MM.1S (cell line): Measurements from ENCODE around the gene PSMD6.

Experiments
- EZH2 ChIP-seq: fragments of 300-600 bp; sonication (generic); optimal IDR thresholded peaks from 2 replicates; pipeline ENCODE3; 2017; ENCODE audit warnings: low read depth, mild to moderate bottlenecking, antibody characterized with exemption, low read length, mixed read lengths
- TF ChIP-seq, protein P1 (sequence below): fragments of 300-600 bp; sonication (generic); IDR thresholded peaks from 2 replicates; pipeline ENCODE4 v1.5.1; 2016; ENCODE audit warnings: antibody characterized with exemption, low read length, mixed read lengths

DNA sequence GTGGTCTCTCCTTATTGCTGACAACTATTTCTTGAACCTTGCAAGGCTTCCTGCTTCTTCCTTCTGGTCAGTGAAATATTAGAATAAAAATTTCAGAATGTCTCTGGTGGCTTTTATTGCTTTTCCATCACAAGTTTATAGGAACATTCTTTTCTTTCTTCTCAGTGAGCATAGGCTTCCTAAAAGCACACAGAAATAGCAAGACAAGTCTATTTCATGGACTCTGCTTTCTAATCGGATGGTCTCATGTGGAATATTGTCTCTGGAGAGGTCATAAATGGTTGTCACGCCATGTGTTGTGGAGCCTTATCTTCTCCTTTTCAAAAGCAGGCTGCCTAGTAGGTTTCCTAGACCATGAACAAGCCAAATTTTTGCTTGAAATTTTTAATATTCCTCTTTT lies 9.8 kb upstream of the PSMD6 start:
- TF ChIP-seq, protein P1, sequence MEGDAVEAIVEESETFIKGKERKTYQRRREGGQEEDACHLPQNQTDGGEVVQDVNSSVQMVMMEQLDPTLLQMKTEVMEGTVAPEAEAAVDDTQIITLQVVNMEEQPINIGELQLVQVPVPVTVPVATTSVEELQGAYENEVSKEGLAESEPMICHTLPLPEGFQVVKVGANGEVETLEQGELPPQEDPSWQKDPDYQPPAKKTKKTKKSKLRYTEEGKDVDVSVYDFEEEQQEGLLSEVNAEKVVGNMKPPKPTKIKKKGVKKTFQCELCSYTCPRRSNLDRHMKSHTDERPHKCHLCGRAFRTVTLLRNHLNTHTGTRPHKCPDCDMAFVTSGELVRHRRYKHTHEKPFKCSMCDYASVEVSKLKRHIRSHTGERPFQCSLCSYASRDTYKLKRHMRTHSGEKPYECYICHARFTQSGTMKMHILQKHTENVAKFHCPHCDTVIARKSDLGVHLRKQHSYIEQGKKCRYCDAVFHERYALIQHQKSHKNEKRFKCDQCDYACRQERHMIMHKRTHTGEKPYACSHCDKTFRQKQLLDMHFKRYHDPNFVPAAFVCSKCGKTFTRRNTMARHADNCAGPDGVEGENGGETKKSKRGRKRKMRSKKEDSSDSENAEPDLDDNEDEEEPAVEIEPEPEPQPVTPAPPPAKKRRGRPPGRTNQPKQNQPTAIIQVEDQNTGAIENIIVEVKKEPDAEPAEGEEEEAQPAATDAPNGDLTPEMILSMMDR = no peak
- TF ChIP-seq EZH2 = no peak
